22Rv1 (cell line): ENCODE measurements around the gene GNRH2.

Experiments used
- CTCF ChIP-seq: fragments of 450-650 bp; IDR thresholded peaks from 2 replicates; pipeline ENCODE4 v1.5.1; 2017; ENCODE audit warnings: mild to moderate bottlenecking
- ZFX ChIP-seq: fragments of 450-650 bp; IDR thresholded peaks from 2 replicates; pipeline ENCODE4 v1.6.1; 2017; ENCODE audit warnings: antibody characterized with exemption, borderline replicate concordance

- TF ChIP-seq CTCF (no peak), ZFX (no peak)
These were observed 51.6 kb downstream of the GNRH2 start for GRCh38 chr20:3094848-3095629.
